RKO (cell line): Measurements from ENCODE around the gene CCR3.

Source experiments
- DNase-seq: peaks from one replicate; pipeline ENCODE4 v3.0.0-alpha.2; 2016; ENCODE audit warnings: low spot score

CCR3 gene

DNA sequence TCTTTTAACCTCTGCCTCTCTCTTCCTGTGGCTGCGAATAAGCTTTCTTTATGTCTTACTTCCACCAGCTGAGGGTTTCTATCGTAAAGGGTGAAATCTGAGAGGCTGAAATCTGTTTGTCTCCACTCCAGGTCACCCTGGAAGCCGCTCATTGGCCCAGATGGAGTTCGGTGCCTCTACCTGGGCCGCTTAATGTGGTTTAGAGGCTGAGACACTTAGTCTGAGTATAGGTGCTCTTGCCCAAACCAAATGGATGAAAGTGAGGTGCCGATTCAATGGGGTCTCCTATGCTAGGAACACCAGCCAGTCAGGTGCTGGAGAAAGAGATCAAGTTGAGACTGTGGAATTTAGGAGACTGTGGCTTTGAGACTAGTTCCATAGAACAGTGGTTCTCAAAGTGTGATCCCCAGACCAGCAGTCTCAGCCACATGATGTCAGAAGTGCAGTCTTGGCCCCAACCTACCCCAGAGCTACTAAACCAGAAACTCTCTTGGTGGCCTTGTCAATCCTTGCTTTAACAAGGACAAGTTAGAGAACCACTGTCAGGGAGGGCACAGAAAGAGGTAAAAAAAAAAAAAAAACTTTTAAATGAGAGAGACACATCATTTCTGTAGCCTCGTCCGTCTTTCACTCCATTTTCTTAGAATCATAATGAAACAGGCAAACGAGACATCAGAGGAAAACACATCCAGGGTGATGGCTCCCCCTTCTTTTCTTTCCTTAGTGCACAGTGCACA, 56.8 kb downstream of the CCR3 start:
- DNase-seq = no peak

DNA sequence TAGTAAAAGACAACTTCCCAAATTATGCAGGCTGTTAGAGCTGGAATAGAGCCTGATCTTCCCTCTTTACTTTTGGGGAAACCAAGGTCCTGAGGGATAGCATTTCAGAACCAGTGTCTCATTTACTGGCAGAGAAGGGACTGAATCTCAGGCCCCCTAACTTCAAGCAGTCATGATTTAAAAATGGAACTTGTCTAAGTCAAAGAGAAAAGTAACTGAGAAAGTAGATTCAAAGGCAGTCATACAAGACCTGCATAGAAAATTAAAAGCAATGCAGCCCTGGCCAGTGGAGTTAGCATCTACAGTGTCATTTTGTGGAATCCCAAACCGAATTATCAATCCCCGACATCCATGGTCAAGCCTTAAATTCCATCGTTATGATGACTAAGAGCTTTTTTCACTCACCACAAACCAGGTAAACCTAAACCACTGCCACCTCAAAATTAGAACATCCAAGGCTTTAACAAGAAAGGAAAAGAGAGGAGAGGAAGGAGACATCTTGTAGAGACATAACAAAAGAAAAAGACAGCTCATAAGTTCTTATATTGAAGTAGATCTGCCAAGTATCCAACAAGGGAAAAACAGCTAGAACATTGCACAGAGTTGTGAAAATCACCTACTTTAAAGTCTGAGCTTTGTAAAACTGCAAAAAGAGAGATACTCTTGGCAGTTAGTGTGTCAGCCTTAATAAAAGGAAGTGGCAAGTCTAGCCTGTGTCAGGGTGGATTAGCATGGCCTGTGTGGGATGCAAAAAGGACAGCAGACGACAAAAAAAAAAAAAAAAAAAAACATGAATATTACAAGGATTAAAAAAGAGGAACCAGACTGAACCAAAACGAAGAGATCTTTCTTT, 57.6 kb downstream of the CCR3 start:
- no peak for DNase-seq

DNA sequence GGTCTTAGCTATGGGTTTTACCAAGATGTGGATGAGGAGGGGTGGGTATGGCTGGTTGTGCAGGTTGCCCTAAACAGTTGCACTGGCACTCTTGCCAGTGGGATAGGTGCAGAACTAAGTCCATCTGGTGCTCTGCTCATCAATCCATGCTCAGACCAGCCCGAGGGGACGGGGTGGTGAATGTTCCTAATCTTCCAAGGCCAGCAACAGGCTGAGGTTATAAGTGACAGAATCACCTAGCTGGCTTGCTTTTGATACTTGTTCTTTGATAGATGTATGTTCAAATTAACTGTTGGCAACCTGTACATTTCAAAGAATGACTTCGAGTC, 58.2 kb downstream of the CCR3 start:
- no peak for DNase-seq

DNA sequence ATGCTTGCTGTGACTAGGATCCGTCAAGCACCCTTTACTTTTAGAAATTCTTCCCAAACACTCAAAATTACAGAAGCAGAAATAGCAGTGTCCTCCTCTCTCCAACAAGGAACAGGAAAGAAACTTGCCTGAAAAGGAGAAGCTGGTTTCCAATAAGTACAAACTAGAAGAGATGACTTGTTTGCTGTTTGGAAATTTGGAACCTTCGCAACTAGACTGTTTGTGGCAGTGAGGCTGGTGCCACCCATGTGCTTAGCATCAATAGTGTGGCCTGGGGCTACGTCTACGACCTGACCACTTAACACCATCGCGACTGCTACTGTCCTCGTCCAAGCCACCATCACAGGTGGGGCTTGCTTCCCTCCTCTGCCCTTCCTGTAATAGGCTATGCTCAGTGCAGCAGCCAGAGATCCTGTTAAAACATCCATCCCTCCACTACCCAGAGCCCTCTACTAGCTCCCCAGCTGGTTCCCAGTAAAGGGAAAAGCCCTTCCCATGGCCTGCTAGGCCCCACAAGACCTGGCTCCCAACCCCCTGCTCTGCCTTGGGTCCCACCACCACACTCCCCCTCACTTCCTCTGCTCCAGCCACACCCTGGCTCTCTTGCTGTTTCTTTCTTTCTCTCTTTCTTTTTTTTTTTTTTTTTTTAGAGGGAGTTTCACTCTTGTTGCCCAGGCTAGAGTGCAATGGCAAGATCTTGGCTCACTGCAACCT, 59.0 kb downstream of the CCR3 start:
- no peak for DNase-seq

- no peak for DNase-seq
Observed at GRCh38 chr3:46303240-46303639, 61.0 kb downstream of the CCR3 start.

GRCh38 chr3:46304739-46305138, 62.5 kb downstream of the CCR3 start:
- no peak for DNase-seq

- no peak for DNase-seq
Observed at GRCh38 chr3:46312991-46313390, 70.7 kb downstream of the CCR3 start.

- no peak for DNase-seq
Observed at GRCh38 chr3:46314517-46314916, 72.3 kb downstream of the CCR3 start.

DNA sequence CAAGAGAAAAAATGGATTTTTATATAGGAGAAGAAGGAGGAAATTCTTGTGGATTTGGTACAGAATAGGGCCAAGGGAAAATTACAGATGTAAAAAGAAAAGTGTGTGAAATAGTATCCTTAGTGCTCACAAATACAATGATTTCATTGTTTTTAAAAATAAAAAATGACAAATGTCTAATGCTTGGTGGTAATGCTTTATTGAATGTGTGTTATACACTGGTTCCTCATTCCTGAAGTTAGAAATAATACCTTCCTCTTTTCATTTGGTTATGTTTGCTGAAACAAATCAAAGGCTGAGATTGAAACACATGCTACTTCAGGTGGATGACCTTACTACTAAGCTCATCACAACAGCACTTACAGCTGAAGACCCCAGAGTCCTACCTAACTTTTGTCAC, 73.9 kb downstream of the CCR3 start:
- DNase-seq = no peak
